CD4-positive, alpha-beta memory T cell (primary cell): ENCODE results near the gene FMN2. TPM values are rescaled to one million over a fixed set of nuclear protein-coding genes. Genes with fewer than 3 reads are reported as not detected.

Source experiments
- CTCF ChIA-PET: fragments of 350-600 bp; sonication (Branson Sonifier 250); formaldehyde crosslinking; loops from one replicate; lab custom pipeline; 2021; ENCODE audit warnings: inconsistent platforms; ENCODE audit not compliant: partially characterized antibody; lab: Charles Lee
- POLR2A ChIA-PET: fragments of 350-600 bp; sonication (Branson Sonifier 250); formaldehyde crosslinking; loops from one replicate; lab custom pipeline; 2021; ENCODE audit not compliant: partially characterized antibody; lab: Charles Lee
- DNase-seq, 5 donors: peaks; one replicate each; pipeline versions ENCODE4 v3.0.0 to v3.0.0-alpha.2; 2020 to 2022; ENCODE audit warnings: mixed read lengths in 1 of 5
- H3K27ac ChIP-seq: one replicate; pipeline ENCODE4 v1.7.0; 2013; ENCODE audit warnings: low read depth, low read length
- H3K27me3 ChIP-seq: 2 replicates; pipeline ENCODE4 v1.7.0; 2013; ENCODE audit warnings: mild to moderate bottlenecking, low read length, moderate library complexity; ENCODE audit not compliant: insufficient read depth
- H3K36me3 ChIP-seq: 2 replicates; pipeline ENCODE4 v1.7.0; 2013; ENCODE audit warnings: mild to moderate bottlenecking, low read length, moderate library complexity; ENCODE audit not compliant: insufficient read depth
- H3K4me1 ChIP-seq: 2 replicates; pipeline ENCODE4 v1.7.0; 2013; ENCODE audit warnings: mild to moderate bottlenecking, low read length, moderate library complexity; ENCODE audit not compliant: insufficient read depth
- H3K4me3 ChIP-seq, 2 donors: one replicate each; pipeline ENCODE4 v1.7.0; 2013; ENCODE audit warnings: low read length in 2 of 2, mild to moderate bottlenecking in 1 of 2
- H3K9me3 ChIP-seq, 2 donors: one replicate each; pipeline ENCODE4 v1.7.0; 2013; ENCODE audit warnings: low read length in 2 of 2, control low read depth in 1 of 2; ENCODE audit not compliant: control insufficient read depth in 1 of 2
- H3K27ac Mint-ChIP-seq, 7 donors: one replicate each; pipeline ENCODE4 v1.8.0; 2020 to 2021; ENCODE audit warnings: mixed read lengths in 7 of 7, mild to moderate bottlenecking in 6 of 7, inconsistent platforms in 3 of 7, moderate library complexity in 3 of 7
- H3K27me3 Mint-ChIP-seq, 2 donors: one replicate each; pipeline ENCODE4 v1.8.0; 2020 to 2021; ENCODE audit warnings: mixed read lengths in 2 of 2
- H3K36me3 Mint-ChIP-seq, 2 donors: one replicate each; pipeline ENCODE4 v1.8.0; 2020 to 2021; ENCODE audit warnings: mixed read lengths in 2 of 2, inconsistent platforms in 1 of 2, mild to moderate bottlenecking in 1 of 2
- H3K4me1 Mint-ChIP-seq, 4 donors: one replicate each; pipeline ENCODE4 v1.8.0; 2020 to 2021; ENCODE audit warnings: mixed read lengths in 4 of 4, mild to moderate bottlenecking in 1 of 4
- H3K4me3 Mint-ChIP-seq, 8 donors: one replicate each; pipeline ENCODE4 v1.8.0; 2020 to 2021; ENCODE audit warnings: mixed read lengths in 8 of 8, mild to moderate bottlenecking in 7 of 8, moderate library complexity in 6 of 8, inconsistent platforms in 3 of 8
- H3K9me3 Mint-ChIP-seq, 8 donors: one replicate each; pipeline ENCODE4 v1.8.0; 2020 to 2021; ENCODE audit warnings: mixed read lengths in 8 of 8, mild to moderate bottlenecking in 5 of 8, inconsistent platforms in 3 of 8, moderate library complexity in 1 of 8
- intact Hi-C: fragments of 100-400 bp; cut with micrococcal nuclease; formaldehyde crosslinking; loops from one replicate; pipeline ENCODE4 v1.15.1; 2023
- polyA plus RNA-seq, 2 donors: library from polyadenylated mRNA; unstranded; fragments of 300-500 nt; fragmentation: Illumina TruSeq; gene quantifications; one replicate each; pipeline ENCODE4 v1.2.3, GENCODE V29; 2021
- total RNA-seq, 2 experiments: library from RNA; stranded (reverse); gene quantifications; one replicate each; pipeline ENCODE4 v1.2.3, GENCODE V29; 2021

FMN2 gene
- total and polyA plus RNA-seq, 4 experiments from 2014 or later, result not detected

GRCh38 chr1:240237305-240237721 is 145.6 kb downstream of the FMN2 start:
- Histone ChIP-seq H3K9me3 (no peaks in the 10 kb centered on the region), H3K27ac (no peak overlapping the region), H3K4me1 (no peaks in the 10 kb centered on the region), H3K27me3 (no peaks in the 10 kb centered on the region), H3K4me3 (no peak overlapping the region), H3K36me3 (no peaks in the 10 kb centered on the region)
- no peaks in the 10 kb centered on the region for H3K36me3 Mint-ChIP-seq
- no peaks in the 10 kb centered on the region for H3K27me3 Mint-ChIP-seq
- no peak for DNase-seq
- ChIA-PET POLR2A (no interaction called here), CTCF (no interaction called here)
- no peak overlapping the region for H3K27ac Mint-ChIP-seq
- peaks cover 0 to 3% (median 0%) of the 10 kb centered on the region in 8 donors for H3K9me3 Mint-ChIP-seq
- H3K4me1 Mint-ChIP-seq, result no peaks in the 10 kb centered on the region
- no peak overlapping the region for H3K4me3 Mint-ChIP-seq
- intact Hi-C loops, result no loop called here

GRCh38 chr1:240239309-240239708 is 147.6 kb downstream of the FMN2 start:
- no peak overlapping the region for H3K27ac Mint-ChIP-seq
- H3K9me3 Mint-ChIP-seq, result peaks cover 0 to 4% (median 0%) of the 10 kb centered on the region in 8 donors
- intact Hi-C loops, result no loop called here
- Histone ChIP-seq H3K4me1 (no peaks in the 10 kb centered on the region), H3K36me3 (no peaks in the 10 kb centered on the region), H3K27me3 (no peaks in the 10 kb centered on the region), H3K27ac (no peak overlapping the region), H3K4me3 (no peak overlapping the region), H3K9me3 (no peaks in the 10 kb centered on the region)
- ChIA-PET CTCF (no interaction called here), POLR2A (no interaction called here)
- no peak overlapping the region for H3K4me3 Mint-ChIP-seq
- no peaks in the 10 kb centered on the region for H3K36me3 Mint-ChIP-seq
- no peaks in the 10 kb centered on the region for H3K4me1 Mint-ChIP-seq
- no peaks in the 10 kb centered on the region for H3K27me3 Mint-ChIP-seq
- DNase-seq, result no peak

DNA sequence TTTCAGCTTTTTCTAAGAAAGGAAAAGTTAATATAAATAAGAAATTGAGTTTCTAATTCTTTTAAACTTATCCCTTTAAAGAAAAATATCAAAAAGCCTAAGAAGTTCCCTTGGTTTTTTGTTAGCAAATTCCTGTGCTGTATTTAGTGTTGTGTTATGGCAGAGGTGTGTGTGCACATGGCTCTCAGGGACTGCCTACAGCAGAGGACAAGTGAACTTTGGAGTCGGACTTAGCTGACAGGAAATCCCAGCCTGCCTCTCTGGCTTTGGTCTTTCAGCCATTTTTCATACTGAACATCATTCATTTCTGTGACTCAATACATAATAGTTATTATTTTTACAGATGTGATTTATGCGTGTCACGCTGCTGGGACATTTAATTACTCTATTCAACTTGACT is 149.6 kb downstream of the FMN2 start:
- CTCF ChIA-PET, result no interaction called here
- H3K27ac ChIP-seq, result no peak overlapping the region
- no peak overlapping the region for H3K4me3 Mint-ChIP-seq
- H3K4me1 Mint-ChIP-seq, result no peaks in the 10 kb centered on the region
- H3K4me1 ChIP-seq, result no peaks in the 10 kb centered on the region
- H3K27me3 Mint-ChIP-seq, result peaks cover 0 to 2% of the 10 kb centered on the region in 2 donors
- no peak overlapping the region for H3K27ac Mint-ChIP-seq
- H3K27me3 ChIP-seq, result no peaks in the 10 kb centered on the region
- POLR2A ChIA-PET, result no interaction called here
- no peaks in the 10 kb centered on the region for H3K36me3 ChIP-seq
- DNase-seq, result no peak
- H3K9me3 ChIP-seq, result no peaks in the 10 kb centered on the region
- intact Hi-C loops, result no loop called here
- H3K4me3 ChIP-seq, result no peak overlapping the region
- peaks cover 0 to 4% (median under 1%) of the 10 kb centered on the region in 8 donors for H3K9me3 Mint-ChIP-seq
- no peaks in the 10 kb centered on the region for H3K36me3 Mint-ChIP-seq

DNA sequence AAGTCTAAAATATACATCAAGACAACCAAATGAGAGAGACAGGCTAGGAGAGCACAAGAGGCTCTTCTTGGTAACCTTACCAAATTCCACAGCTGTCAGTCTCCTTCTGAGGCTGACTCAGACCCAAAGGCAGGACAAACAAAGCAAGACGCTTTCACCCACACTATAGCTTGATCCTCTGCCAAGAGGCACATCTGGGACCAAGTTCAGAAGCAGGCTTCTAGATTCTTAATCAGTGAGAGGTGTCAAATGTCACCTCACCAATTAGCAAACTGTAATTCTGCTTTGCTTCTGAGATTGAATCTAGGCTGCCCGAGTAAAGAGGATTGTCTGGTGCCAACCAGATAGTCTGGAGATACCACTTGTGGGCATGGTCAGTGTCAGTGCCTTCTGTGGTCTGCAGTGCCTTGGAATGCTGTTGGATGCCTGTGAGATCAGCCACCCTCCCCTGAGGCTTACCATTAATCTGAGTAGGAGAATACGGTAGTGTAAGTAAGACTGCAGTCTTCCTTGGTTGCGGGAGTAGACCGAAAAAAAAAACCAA is 151.0 kb downstream of the FMN2 start:
- Histone ChIP-seq H3K27ac (no peak overlapping the region), H3K9me3 (no peaks in the 10 kb centered on the region), H3K4me3 (no peak overlapping the region), H3K4me1 (no peaks in the 10 kb centered on the region), H3K27me3 (no peaks in the 10 kb centered on the region), H3K36me3 (no peaks in the 10 kb centered on the region)
- POLR2A ChIA-PET, result no interaction called here
- Mint-ChIP-seq H3K27me3 (peaks cover 0 to 3% of the 10 kb centered on the region in 2 donors), H3K36me3 (no peaks in the 10 kb centered on the region), H3K27ac (no peak overlapping the region), H3K9me3 (peaks cover 0 to 4% (median 1%) of the 10 kb centered on the region in 8 donors), H3K4me3 (no peak overlapping the region), H3K4me1 (no peaks in the 10 kb centered on the region)
- intact Hi-C loops, result no loop called here
- DNase-seq, result no peak
- CTCF ChIA-PET, result no interaction called here

- CTCF ChIA-PET, result no interaction called here
- no peak overlapping the region for H3K27ac ChIP-seq
Observed at GRCh38 chr1:240244968-240245628, 153.4 kb downstream of the FMN2 start.

DNA sequence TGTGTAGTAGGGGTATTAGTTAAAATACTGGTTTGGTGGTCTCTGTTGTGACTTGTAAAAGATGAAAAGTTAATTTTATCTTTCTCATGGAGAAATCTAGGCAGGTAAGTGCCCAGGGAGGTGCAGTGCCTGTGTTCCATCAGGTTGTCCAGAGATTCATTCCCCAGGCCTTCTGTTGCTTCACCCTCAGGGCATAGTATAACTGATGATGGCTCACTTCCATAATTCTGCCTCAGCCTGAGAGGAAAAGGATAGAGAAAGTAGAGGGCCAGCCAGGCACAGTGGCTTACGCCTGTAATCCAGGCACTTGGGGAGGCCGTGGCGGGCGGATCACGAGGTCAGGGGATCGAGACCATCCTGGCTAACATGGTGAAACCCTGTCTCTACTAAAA is 153.9 kb downstream of the FMN2 start:
- Mint-ChIP-seq H3K27ac (no peak overlapping the region), H3K4me1 (no peaks in the 10 kb centered on the region), H3K4me3 (no peak overlapping the region), H3K36me3 (no peaks in the 10 kb centered on the region), H3K27me3 (peaks cover 0 to 3% of the 10 kb centered on the region in 2 donors), H3K9me3 (peaks cover 0 to 9% (median 3%) of the 10 kb centered on the region in 8 donors)
- ChIA-PET POLR2A (no interaction called here), CTCF (no interaction called here)
- Histone ChIP-seq H3K27me3 (no peaks in the 10 kb centered on the region), H3K4me1 (no peaks in the 10 kb centered on the region), H3K27ac (no peak overlapping the region), H3K9me3 (no peaks in the 10 kb centered on the region), H3K36me3 (no peaks in the 10 kb centered on the region), H3K4me3 (no peak overlapping the region)
- intact Hi-C loops, result no loop called here
- DNase-seq, result no peak

More at GRCh38 chr1:240244968-240245628, 153.4 kb downstream of the FMN2 start:
- H3K36me3 Mint-ChIP-seq, result no peaks in the 10 kb centered on the region
- H3K4me3 Mint-ChIP-seq, result no peak overlapping the region
- peaks cover 0 to 9% (median 2%) of the 10 kb centered on the region in 8 donors for H3K9me3 Mint-ChIP-seq
- Histone ChIP-seq H3K4me3 (no peak overlapping the region), H3K27me3 (no peaks in the 10 kb centered on the region), H3K4me1 (no peaks in the 10 kb centered on the region), H3K9me3 (no peaks in the 10 kb centered on the region), H3K36me3 (no peaks in the 10 kb centered on the region)
- no peaks in the 10 kb centered on the region for H3K4me1 Mint-ChIP-seq
- intact Hi-C loops, result no loop called here
- POLR2A ChIA-PET, result no interaction called here
- no peak for DNase-seq
- no peak overlapping the region for H3K27ac Mint-ChIP-seq
- H3K27me3 Mint-ChIP-seq, result peaks cover 0 to 3% of the 10 kb centered on the region in 2 donors

DNA sequence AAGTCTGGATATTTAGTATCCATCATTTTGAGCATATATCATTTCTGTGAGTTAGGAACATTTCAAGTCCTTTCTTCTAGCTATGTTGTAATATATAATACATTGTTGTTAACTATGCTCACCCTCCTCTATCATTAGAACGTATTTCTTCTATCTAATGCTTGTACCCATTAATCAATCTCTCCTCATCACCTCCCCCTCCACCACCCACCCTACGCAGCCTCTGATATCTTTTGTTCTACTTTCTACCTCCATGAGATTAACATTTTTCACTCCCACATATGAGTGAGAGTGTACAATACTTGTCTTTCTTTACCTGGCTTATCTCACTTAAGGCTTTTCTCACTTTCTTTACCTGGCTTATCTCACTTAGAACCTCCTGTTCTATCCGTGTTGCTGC is 156.2 kb downstream of the FMN2 start:
- H3K27ac Mint-ChIP-seq, result no peak overlapping the region
- H3K36me3 Mint-ChIP-seq, result no peaks in the 10 kb centered on the region
- ChIA-PET CTCF (no interaction called here), POLR2A (no interaction called here)
- no peak overlapping the region for H3K27ac ChIP-seq
- DNase-seq, result no peak
- no peaks in the 10 kb centered on the region for H3K4me1 Mint-ChIP-seq
- no peaks in the 10 kb centered on the region for H3K36me3 ChIP-seq
- intact Hi-C loops, result no loop called here
- H3K27me3 Mint-ChIP-seq, result peaks cover 0 to 3% of the 10 kb centered on the region in 2 donors
- H3K4me1 ChIP-seq, result no peaks in the 10 kb centered on the region
- peaks cover 2 to 18% (median 7%) of the 10 kb centered on the region in 8 donors for H3K9me3 Mint-ChIP-seq
- H3K9me3 ChIP-seq, result no peaks in the 10 kb centered on the region
- H3K4me3 ChIP-seq, result no peak overlapping the region
- no peak overlapping the region for H3K4me3 Mint-ChIP-seq
- no peaks in the 10 kb centered on the region for H3K27me3 ChIP-seq
